Panc1 (cell line): ENCODE data around the gene SAMD4A.

ENCODE experiments used
- CTCF ChIP-seq: fragments of 450-650 bp; IDR thresholded peaks from 2 replicates; pipeline ENCODE4 v1.5.1; 2017; ENCODE audit warnings: mild to moderate bottlenecking
- POLR2AphosphoS5 ChIP-seq: IDR thresholded peaks from 2 replicates; pipeline ENCODE4 v1.6.1; 2012; ENCODE audit warnings: mild to moderate bottlenecking, low read depth, low read length, moderate library complexity
- SIN3A ChIP-seq: IDR thresholded peaks from 2 replicates; pipeline ENCODE4 v1.6.1; 2012; ENCODE audit warnings: low read depth, mild to moderate bottlenecking, low read length, moderate library complexity, borderline replicate concordance; ENCODE audit not compliant: insufficient read depth

GRCh38 chr14:54791001-54791400 is 224.1 kb downstream of the SAMD4A start:
- TF ChIP-seq POLR2AphosphoS5 (no peak), CTCF (no peak), SIN3A (no peak)
